GM12891 (cell line): Measurements from ENCODE around the gene SF3B5.

Source experiments
- POLR2A ChIP-seq: IDR thresholded peaks from 2 replicates; pipeline ENCODE4 v1.6.1; 2011; ENCODE audit warnings: low read depth, low read length, control low read depth
- POLR2AphosphoS5 ChIP-seq: IDR thresholded peaks from 2 replicates; pipeline ENCODE4 v1.6.1; 2011; ENCODE audit warnings: low read depth, low read length, control low read depth
- TAF1 ChIP-seq: IDR thresholded peaks from 2 replicates; pipeline ENCODE4 v1.6.1; 2011; ENCODE audit warnings: low read depth, low read length, control low read depth

- TF ChIP-seq POLR2A (no peak), POLR2AphosphoS5 (no peak), TAF1 (no peak)
These were observed 32.6 kb downstream of the SF3B5 start for GRCh38 chr6:144062786-144063185.
